ENCODE results near the gene MIER2.
"Not testable (repeated sequence)": the region's sequence is repeated elsewhere in the genome, so short reads cannot be mapped to it uniquely, and the experiment has no call there.

The MIER2 gene

GRCh38 chr19:362154-362553, 17.6 kb upstream of the MIER2 start:
- TF ChIP-seq, protein P1, sequence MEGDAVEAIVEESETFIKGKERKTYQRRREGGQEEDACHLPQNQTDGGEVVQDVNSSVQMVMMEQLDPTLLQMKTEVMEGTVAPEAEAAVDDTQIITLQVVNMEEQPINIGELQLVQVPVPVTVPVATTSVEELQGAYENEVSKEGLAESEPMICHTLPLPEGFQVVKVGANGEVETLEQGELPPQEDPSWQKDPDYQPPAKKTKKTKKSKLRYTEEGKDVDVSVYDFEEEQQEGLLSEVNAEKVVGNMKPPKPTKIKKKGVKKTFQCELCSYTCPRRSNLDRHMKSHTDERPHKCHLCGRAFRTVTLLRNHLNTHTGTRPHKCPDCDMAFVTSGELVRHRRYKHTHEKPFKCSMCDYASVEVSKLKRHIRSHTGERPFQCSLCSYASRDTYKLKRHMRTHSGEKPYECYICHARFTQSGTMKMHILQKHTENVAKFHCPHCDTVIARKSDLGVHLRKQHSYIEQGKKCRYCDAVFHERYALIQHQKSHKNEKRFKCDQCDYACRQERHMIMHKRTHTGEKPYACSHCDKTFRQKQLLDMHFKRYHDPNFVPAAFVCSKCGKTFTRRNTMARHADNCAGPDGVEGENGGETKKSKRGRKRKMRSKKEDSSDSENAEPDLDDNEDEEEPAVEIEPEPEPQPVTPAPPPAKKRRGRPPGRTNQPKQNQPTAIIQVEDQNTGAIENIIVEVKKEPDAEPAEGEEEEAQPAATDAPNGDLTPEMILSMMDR (IDR thresholded peaks at IDR 0.05; ENCODE audit: low read depth, low read length) = no peak
- no peak for DNase-seq (ENCODE audit: extremely low read depth, low read depth)

DNA sequence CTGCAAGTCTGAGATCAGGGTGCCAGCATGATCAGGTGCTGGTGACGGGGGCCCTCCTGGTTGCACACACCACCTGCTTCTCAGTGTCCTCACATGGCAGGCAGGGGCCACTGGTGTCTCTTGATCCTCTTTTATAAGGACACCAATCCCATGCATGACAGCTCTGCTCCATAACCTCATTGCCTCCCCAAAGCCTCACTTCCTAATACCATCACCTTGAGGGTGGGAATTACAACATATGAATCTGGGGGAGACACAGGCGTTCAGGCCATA, 15.0 kb upstream of the MIER2 start:
- TF ChIP-seq, protein P1 (IDR thresholded peaks at IDR 0.05; ENCODE audit: low read depth, low read length) = no peak
- no peak for DNase-seq (ENCODE audit: extremely low read depth, low read depth)

- not testable (repeated sequence) for DNase-seq (ENCODE audit: extremely low read depth, low read depth)
Observed at GRCh38 chr19:355536-355935, 10.9 kb upstream of the MIER2 start.

GRCh38 chr19:355134-355533, 10.5 kb upstream of the MIER2 start:
- TF ChIP-seq, protein P1 (IDR thresholded peaks at IDR 0.05; ENCODE audit: low read depth, low read length) = no peak
- DNase-seq (ENCODE audit: extremely low read depth, low read depth) = no peak

GRCh38 chr19:351976-352625, 7.5 kb upstream of the MIER2 start:
- TF ChIP-seq, protein P1 (IDR thresholded peaks at IDR 0.05; ENCODE audit: low read depth, low read length) = no peak
- DNase-seq (ENCODE audit: extremely low read depth, low read depth) = no peak

DNA sequence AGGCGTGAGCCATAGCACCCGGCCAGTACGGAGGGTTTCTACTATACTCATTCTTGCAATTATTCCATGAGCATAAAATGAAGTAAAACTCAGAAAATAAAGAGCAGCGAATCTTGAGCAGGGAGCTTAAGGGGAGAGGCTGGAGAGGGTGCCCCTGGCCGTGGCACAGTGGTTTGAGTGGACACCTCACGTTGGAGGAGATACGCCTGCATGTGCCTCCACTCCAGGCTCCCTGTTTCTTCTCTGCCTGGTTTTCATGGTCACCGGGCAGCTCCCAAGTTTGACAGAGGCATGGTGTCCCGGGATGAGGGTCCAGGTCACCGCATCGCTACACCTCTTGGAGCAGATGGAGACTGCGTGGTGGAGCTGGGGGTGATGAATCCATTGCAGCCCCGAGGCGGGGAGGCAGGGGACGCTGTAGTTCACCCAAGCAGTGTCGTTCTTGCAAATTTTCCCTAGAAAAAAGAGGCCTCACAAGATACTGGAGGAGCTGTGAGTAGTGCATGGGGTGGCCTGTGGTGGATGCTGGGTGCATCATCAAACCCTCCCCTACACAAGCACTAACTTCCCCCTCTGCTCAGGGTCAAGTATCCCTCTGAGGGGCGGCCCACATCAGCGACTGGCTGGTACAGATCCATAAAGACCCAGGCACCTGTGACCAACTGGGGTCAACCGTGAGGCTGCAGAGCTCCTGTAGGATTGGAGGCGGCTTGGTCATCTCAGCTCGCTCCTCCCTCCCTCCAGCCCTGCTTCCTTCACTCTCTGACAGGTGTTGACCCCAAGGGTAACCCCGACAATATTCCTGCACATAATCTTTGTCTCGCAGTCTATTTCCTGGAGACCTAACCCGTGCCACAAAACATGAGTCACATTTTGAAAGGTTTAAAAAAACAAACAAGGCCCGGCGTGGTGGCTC, 3.6 kb upstream of the MIER2 start:
- DNase-seq (ENCODE audit: extremely low read depth, low read depth) = no peak
- TF ChIP-seq, protein P1 (IDR thresholded peaks at IDR 0.05; ENCODE audit: low read depth, low read length) = no peak

- DNase-seq (ENCODE audit: extremely low read depth, low read depth) = no peak
- TF ChIP-seq, protein P1 (IDR thresholded peaks at IDR 0.05; ENCODE audit: low read depth, low read length) = no peak
Observed at GRCh38 chr19:345320-345879, 804 bp upstream of the MIER2 start.

Measured in AG09319 (cell line).